ENCODE measurements around the gene SPATS2L. TPM values are rescaled to one million over a fixed set of nuclear protein-coding genes. Genes with fewer than 3 reads are reported as not detected.
A peak's percentile ranks its signal among the peaks of the same experiment; 100 is the strongest.

Gene SPATS2L
- total and polyA plus RNA-seq, 2 of the 13 experiments (the other 11 are each of a cell fraction or from before 2014, with no cell fraction given), result 154 to 212 TPM

DNA sequence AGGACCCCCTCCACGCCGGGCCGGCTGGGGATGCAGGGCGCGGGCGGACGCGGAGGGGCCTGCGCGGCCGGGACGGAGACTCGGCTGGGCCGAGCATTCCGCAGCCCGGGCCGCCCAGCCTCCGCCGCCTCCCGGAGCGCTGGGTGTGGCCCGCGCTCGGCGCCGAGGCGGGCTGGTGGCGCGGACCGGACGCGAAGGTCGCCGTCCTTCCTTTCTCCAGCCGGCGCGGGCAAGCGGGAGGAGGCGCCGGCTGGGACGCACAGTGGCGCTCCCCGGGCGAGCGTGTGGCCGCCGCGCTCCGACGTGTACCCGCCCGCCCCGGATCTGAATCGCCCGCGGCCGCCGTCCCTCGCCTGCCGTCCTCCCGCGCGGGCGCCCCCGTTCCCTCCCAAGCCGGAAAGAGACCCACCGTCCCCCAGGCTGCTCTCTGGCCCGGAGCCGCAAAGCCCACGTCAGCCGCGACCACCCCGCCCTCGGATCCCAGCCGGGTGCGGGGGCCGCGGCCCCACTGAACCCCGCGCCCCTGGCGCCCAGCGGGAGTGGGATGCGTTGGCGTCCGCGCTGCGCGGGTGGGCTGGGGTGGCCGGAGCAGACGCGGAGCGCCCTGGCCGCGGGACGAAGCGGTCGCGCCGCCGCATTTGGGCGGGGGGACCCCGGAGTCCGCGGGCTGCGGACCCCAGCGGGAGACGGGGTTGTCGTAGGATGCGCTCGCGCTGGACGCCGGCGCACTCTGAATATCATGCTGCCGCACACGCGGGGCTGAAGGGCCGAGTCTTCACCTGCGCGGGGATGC is 634 bp downstream of the SPATS2L start (continued):
- TF ChIP-seq, protein P1, sequence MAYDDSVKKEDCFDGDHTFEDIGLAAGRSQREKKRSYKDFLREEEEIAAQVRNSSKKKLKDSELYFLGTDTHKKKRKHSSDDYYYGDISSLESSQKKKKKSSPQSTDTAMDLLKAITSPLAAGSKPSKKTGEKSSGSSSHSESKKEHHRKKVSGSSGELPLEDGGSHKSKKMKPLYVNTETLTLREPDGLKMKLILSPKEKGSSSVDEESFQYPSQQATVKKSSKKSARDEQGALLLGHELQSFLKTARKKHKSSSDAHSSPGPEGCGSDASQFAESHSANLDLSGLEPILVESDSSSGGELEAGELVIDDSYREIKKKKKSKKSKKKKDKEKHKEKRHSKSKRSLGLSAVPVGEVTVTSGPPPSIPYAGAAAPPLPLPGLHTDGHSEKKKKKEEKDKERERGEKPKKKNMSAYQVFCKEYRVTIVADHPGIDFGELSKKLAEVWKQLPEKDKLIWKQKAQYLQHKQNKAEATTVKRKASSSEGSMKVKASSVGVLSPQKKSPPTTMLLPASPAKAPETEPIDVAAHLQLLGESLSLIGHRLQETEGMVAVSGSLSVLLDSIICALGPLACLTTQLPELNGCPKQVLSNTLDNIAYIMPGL (CRISPR knock-in tag; IDR thresholded peaks at IDR 0.05; ENCODE audit: borderline replicate concordance in 1 of 2, low read depth in 1 of 2), result 0 out of 4 replicates have a peak, but pooled peaks of 1 of the 2 experiments have one; percentile 2
- TF ChIP-seq, protein P2, sequence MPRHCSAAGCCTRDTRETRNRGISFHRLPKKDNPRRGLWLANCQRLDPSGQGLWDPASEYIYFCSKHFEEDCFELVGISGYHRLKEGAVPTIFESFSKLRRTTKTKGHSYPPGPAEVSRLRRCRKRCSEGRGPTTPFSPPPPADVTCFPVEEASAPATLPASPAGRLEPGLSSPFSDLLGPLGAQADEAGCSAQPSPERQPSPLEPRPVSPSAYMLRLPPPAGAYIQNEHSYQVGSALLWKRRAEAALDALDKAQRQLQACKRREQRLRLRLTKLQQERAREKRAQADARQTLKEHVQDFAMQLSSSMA (CRISPR knock-in tag; IDR thresholded peaks at IDR 0.05), result 0 out of 2 replicates have a peak, but pooled peaks have one; percentile 38
- peak; percentile 20; the same call in 1 of the 2 replicates for TF ChIP-seq HOXA3 (CRISPR knock-in tag; IDR thresholded peaks at IDR 0.05)
- no peak for TF ChIP-seq ZNF383 (CRISPR knock-in tag; IDR thresholded peaks at IDR 0.05; ENCODE audit: borderline replicate concordance)
- no peak for TF ChIP-seq KDM4B (CRISPR knock-in tag; IDR thresholded peaks at IDR 0.05)
- TF ChIP-seq NFE2L1 (CRISPR knock-in tag; IDR thresholded peaks at IDR 0.05; ENCODE audit: borderline replicate concordance), result no peak
- peak; percentile 19; the same call in 1 of the 2 replicates for TF ChIP-seq IRF2 (CRISPR knock-in tag; IDR thresholded peaks at IDR 0.05)
- TF ChIP-seq ERF (CRISPR knock-in tag; IDR thresholded peaks at IDR 0.05), result 0 out of 2 replicates have a peak, but pooled peaks have one; percentile 27
- TF ChIP-seq FIP1L1 (IDR thresholded peaks at IDR 0.05; ENCODE audit: borderline replicate concordance, insufficient read depth, low read depth, low read length), result no peak
- TF ChIP-seq, protein P3, sequence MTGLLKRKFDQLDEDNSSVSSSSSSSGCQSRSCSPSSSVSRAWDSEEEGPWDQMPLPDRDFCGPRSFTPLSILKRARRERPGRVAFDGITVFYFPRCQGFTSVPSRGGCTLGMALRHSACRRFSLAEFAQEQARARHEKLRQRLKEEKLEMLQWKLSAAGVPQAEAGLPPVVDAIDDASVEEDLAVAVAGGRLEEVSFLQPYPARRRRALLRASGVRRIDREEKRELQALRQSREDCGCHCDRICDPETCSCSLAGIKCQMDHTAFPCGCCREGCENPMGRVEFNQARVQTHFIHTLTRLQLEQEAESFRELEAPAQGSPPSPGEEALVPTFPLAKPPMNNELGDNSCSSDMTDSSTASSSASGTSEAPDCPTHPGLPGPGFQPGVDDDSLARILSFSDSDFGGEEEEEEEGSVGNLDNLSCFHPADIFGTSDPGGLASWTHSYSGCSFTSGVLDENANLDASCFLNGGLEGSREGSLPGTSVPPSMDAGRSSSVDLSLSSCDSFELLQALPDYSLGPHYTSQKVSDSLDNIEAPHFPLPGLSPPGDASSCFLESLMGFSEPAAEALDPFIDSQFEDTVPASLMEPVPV (CRISPR knock-in tag; IDR thresholded peaks at IDR 0.05), result 0 out of 2 replicates have a peak, but pooled peaks have one; percentile 38
- no peak for TF ChIP-seq TBX2 (CRISPR knock-in tag; IDR thresholded peaks at IDR 0.05; ENCODE audit: borderline replicate concordance)
- TF ChIP-seq NFE2L2 (IDR thresholded peaks at IDR 0.05; ENCODE audit: low read length), result no peak
- TF ChIP-seq ZNF790 (CRISPR knock-in tag; IDR thresholded peaks at IDR 0.05; ENCODE audit: borderline replicate concordance), result no peak
- 0 out of 2 replicates have a peak, but pooled peaks have one; percentile 29 for TF ChIP-seq ETV6 (CRISPR knock-in tag; conservative IDR thresholded peaks at IDR 0.05)
- TF ChIP-seq KMT2B (CRISPR knock-in tag; IDR thresholded peaks at IDR 0.05), result no peak; the same call in 1 of the 2 replicates
- TF ChIP-seq AKAP8 (CRISPR knock-in tag; IDR thresholded peaks at IDR 0.05), result peak; percentile 35
- peak; percentile 95 for TF ChIP-seq HNRNPLL (IDR thresholded peaks at IDR 0.05; ENCODE audit: low read depth, low read length, poor library complexity, severe bottlenecking)
- TF ChIP-seq, protein P4, sequence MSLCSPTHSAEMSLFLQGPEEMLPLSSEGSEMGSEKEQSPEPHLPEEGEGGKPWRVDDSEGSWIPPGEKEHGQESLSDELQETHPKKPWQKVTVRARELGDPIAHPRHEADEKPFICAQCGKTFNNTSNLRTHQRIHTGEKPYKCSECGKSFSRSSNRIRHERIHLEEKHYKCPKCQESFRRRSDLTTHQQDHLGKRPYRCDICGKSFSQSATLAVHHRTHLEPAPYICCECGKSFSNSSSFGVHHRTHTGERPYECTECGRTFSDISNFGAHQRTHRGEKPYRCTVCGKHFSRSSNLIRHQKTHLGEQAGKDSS (CRISPR knock-in tag; IDR thresholded peaks at IDR 0.05; ENCODE audit: borderline replicate concordance, low read depth), result peak; percentile 13; the same call in 1 of the 2 replicates
- peak; percentile 59 for TF ChIP-seq PHF8 (CRISPR knock-in tag; IDR thresholded peaks at IDR 0.05)
- TF ChIP-seq, protein P5, sequence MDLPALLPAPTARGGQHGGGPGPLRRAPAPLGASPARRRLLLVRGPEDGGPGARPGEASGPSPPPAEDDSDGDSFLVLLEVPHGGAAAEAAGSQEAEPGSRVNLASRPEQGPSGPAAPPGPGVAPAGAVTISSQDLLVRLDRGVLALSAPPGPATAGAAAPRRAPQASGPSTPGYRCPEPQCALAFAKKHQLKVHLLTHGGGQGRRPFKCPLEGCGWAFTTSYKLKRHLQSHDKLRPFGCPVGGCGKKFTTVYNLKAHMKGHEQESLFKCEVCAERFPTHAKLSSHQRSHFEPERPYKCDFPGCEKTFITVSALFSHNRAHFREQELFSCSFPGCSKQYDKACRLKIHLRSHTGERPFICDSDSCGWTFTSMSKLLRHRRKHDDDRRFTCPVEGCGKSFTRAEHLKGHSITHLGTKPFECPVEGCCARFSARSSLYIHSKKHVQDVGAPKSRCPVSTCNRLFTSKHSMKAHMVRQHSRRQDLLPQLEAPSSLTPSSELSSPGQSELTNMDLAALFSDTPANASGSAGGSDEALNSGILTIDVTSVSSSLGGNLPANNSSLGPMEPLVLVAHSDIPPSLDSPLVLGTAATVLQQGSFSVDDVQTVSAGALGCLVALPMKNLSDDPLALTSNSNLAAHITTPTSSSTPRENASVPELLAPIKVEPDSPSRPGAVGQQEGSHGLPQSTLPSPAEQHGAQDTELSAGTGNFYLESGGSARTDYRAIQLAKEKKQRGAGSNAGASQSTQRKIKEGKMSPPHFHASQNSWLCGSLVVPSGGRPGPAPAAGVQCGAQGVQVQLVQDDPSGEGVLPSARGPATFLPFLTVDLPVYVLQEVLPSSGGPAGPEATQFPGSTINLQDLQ (CRISPR knock-in tag; IDR thresholded peaks at IDR 0.05), result 0 out of 2 replicates have a peak, but pooled peaks have one; percentile 46
